ENCODE data around the gene GREB1L. TPM values are rescaled to one million over a fixed set of nuclear protein-coding genes. Genes with fewer than 3 reads are reported as not detected.
"Not testable (repeated sequence)": the region's sequence is repeated elsewhere in the genome, so short reads cannot be mapped to it uniquely, and the experiment has no call there.

The GREB1L gene
- total RNA-seq, 2 donors from 2014 or later, result not detected

GRCh38 chr18:21305621-21306020 is 63.6 kb downstream of the GREB1L start:
- no peaks in the 10 kb centered on the region for H3K9me3 Mint-ChIP-seq
- peaks cover 20% of the 10 kb centered on the region for H3K27me3 Mint-ChIP-seq
- H3K36me3 Mint-ChIP-seq (ENCODE audit: low read depth), result no peaks in the 10 kb centered on the region
- H3K4me3 Mint-ChIP-seq, result no peak overlapping the region
- H3K27ac Mint-ChIP-seq, result no peak overlapping the region
- no peaks in the 10 kb centered on the region for H3K4me1 Mint-ChIP-seq
- no peak for ATAC-seq (replicated peaks)

GRCh38 chr18:21306368-21306767 is 64.3 kb downstream of the GREB1L start:
- H3K27me3 Mint-ChIP-seq, result peaks cover 17% of the 10 kb centered on the region
- no peak for ATAC-seq (replicated peaks)
- H3K27ac Mint-ChIP-seq, result no peak overlapping the region
- H3K36me3 Mint-ChIP-seq (ENCODE audit: low read depth), result no peaks in the 10 kb centered on the region
- H3K4me1 Mint-ChIP-seq, result no peaks in the 10 kb centered on the region
- H3K4me3 Mint-ChIP-seq, result no peak overlapping the region
- H3K9me3 Mint-ChIP-seq, result no peaks in the 10 kb centered on the region

- no peak overlapping the region for H3K4me3 Mint-ChIP-seq
- H3K36me3 Mint-ChIP-seq (ENCODE audit: low read depth), result no peaks in the 10 kb centered on the region
- no peaks in the 10 kb centered on the region for H3K9me3 Mint-ChIP-seq
- H3K4me1 Mint-ChIP-seq, result no peaks in the 10 kb centered on the region
- H3K27ac Mint-ChIP-seq, result no peak overlapping the region
- no peak for ATAC-seq (replicated peaks)
- peaks cover 17% of the 10 kb centered on the region for H3K27me3 Mint-ChIP-seq
Observed at GRCh38 chr18:21307578-21307977, 65.5 kb downstream of the GREB1L start.

- Mint-ChIP-seq H3K27ac (no peak overlapping the region), H3K36me3 (ENCODE audit: low read depth) (no peaks in the 10 kb centered on the region), H3K4me3 (no peak overlapping the region), H3K9me3 (no peaks in the 10 kb centered on the region), H3K4me1 (no peaks in the 10 kb centered on the region), H3K27me3 (peaks cover 17% of the 10 kb centered on the region)
- ATAC-seq (replicated peaks), result no peak
Observed at GRCh38 chr18:21309248-21309647, 67.2 kb downstream of the GREB1L start.

- H3K4me3 Mint-ChIP-seq; H3K27ac Mint-ChIP-seq; H3K4me1 Mint-ChIP-seq; ATAC-seq (replicated peaks); H3K36me3 Mint-ChIP-seq (ENCODE audit: low read depth); H3K9me3 Mint-ChIP-seq: not testable (repeated sequence)
- H3K27me3 Mint-ChIP-seq, result peaks cover 11% of the 10 kb centered on the region
Observed at GRCh38 chr18:21311980-21312379, 69.9 kb downstream of the GREB1L start.

- no peak overlapping the region for H3K4me3 Mint-ChIP-seq
- H3K4me1 Mint-ChIP-seq, result no peaks in the 10 kb centered on the region
- no peaks in the 10 kb centered on the region for H3K36me3 Mint-ChIP-seq (ENCODE audit: low read depth)
- no peaks in the 10 kb centered on the region for H3K9me3 Mint-ChIP-seq
- ATAC-seq (replicated peaks), result no peak
- peaks cover 11% of the 10 kb centered on the region for H3K27me3 Mint-ChIP-seq
- no peak overlapping the region for H3K27ac Mint-ChIP-seq
Observed at GRCh38 chr18:21313576-21313975, 71.5 kb downstream of the GREB1L start.

GRCh38 chr18:21314724-21315123 is 72.7 kb downstream of the GREB1L start:
- peaks cover 5% of the 10 kb centered on the region for H3K27me3 Mint-ChIP-seq
- ATAC-seq (replicated peaks), result no peak
- no peaks in the 10 kb centered on the region for H3K9me3 Mint-ChIP-seq
- H3K27ac Mint-ChIP-seq, result no peak overlapping the region
- no peaks in the 10 kb centered on the region for H3K4me1 Mint-ChIP-seq
- H3K4me3 Mint-ChIP-seq, result no peak overlapping the region
- H3K36me3 Mint-ChIP-seq (ENCODE audit: low read depth), result no peaks in the 10 kb centered on the region

GRCh38 chr18:21315126-21315525 is 73.1 kb downstream of the GREB1L start:
- not testable (repeated sequence) for ATAC-seq (replicated peaks); H3K4me1 Mint-ChIP-seq; H3K36me3 Mint-ChIP-seq (ENCODE audit: low read depth); H3K9me3 Mint-ChIP-seq; H3K27ac Mint-ChIP-seq; H3K4me3 Mint-ChIP-seq; H3K27me3 Mint-ChIP-seq

GRCh38 chr18:21315741-21316197 is 73.7 kb downstream of the GREB1L start:
- no peak overlapping the region for H3K4me3 Mint-ChIP-seq

GRCh38 chr18:21316296-21316695 is 74.3 kb downstream of the GREB1L start:
- Mint-ChIP-seq H3K27ac (no peak overlapping the region), H3K4me3 (no peak overlapping the region), H3K27me3 (peaks cover 4% of the 10 kb centered on the region), H3K9me3 (no peaks in the 10 kb centered on the region), H3K36me3 (ENCODE audit: low read depth) (no peaks in the 10 kb centered on the region), H3K4me1 (no peaks in the 10 kb centered on the region)
- no peak for ATAC-seq (replicated peaks)

More at GRCh38 chr18:21315741-21316197, 73.7 kb downstream of the GREB1L start:
- no peak for ATAC-seq (replicated peaks)
- Mint-ChIP-seq H3K36me3 (ENCODE audit: low read depth) (no peaks in the 10 kb centered on the region), H3K4me1 (no peaks in the 10 kb centered on the region), H3K27me3 (peaks cover 4% of the 10 kb centered on the region), H3K27ac (no peak overlapping the region), H3K9me3 (no peaks in the 10 kb centered on the region)

- Mint-ChIP-seq H3K4me3 (no peak overlapping the region), H3K9me3 (no peaks in the 10 kb centered on the region), H3K27me3 (no peaks in the 10 kb centered on the region), H3K27ac (no peak overlapping the region), H3K4me1 (no peaks in the 10 kb centered on the region), H3K36me3 (ENCODE audit: low read depth) (no peaks in the 10 kb centered on the region)
- ATAC-seq (replicated peaks), result no peak
Observed at GRCh38 chr18:21321711-21322110, 79.7 kb downstream of the GREB1L start.

GRCh38 chr18:21327101-21327500 is 85.1 kb downstream of the GREB1L start:
- H3K9me3 Mint-ChIP-seq, result no peaks in the 10 kb centered on the region
- H3K4me3 Mint-ChIP-seq, result no peak overlapping the region
- no peaks in the 10 kb centered on the region for H3K4me1 Mint-ChIP-seq
- no peaks in the 10 kb centered on the region for H3K36me3 Mint-ChIP-seq (ENCODE audit: low read depth)
- H3K27me3 Mint-ChIP-seq, result peaks cover 4% of the 10 kb centered on the region
- ATAC-seq (replicated peaks), result no peak
- no peak overlapping the region for H3K27ac Mint-ChIP-seq

- Mint-ChIP-seq H3K27ac (no peak overlapping the region), H3K9me3 (no peaks in the 10 kb centered on the region), H3K27me3 (peaks cover 4% of the 10 kb centered on the region), H3K36me3 (ENCODE audit: low read depth) (no peaks in the 10 kb centered on the region), H3K4me1 (no peaks in the 10 kb centered on the region), H3K4me3 (no peak overlapping the region)
- ATAC-seq (replicated peaks), result no peak
Observed at GRCh38 chr18:21330122-21330701, 88.2 kb downstream of the GREB1L start.

- H3K36me3 Mint-ChIP-seq (ENCODE audit: low read depth), result no peaks in the 10 kb centered on the region
- H3K27ac Mint-ChIP-seq, result no peak overlapping the region
- H3K4me3 Mint-ChIP-seq, result no peak overlapping the region
- H3K4me1 Mint-ChIP-seq, result no peaks in the 10 kb centered on the region
- no peaks in the 10 kb centered on the region for H3K9me3 Mint-ChIP-seq
- no peak for ATAC-seq (replicated peaks)
- H3K27me3 Mint-ChIP-seq, result peaks cover 4% of the 10 kb centered on the region
Observed at GRCh38 chr18:21331065-21331464, 89.0 kb downstream of the GREB1L start.

GRCh38 chr18:21335927-21336488 is 94.0 kb downstream of the GREB1L start:
- H3K27me3 Mint-ChIP-seq, result peaks cover 4% of the 10 kb centered on the region
- no peak for ATAC-seq (replicated peaks)
- H3K36me3 Mint-ChIP-seq (ENCODE audit: low read depth), result no peaks in the 10 kb centered on the region
- no peak overlapping the region for H3K4me3 Mint-ChIP-seq
- H3K4me1 Mint-ChIP-seq, result no peaks in the 10 kb centered on the region
- no peak overlapping the region for H3K27ac Mint-ChIP-seq
- no peaks in the 10 kb centered on the region for H3K9me3 Mint-ChIP-seq
